GM19395 (cell line): ENCODE results near the gene DAG1.

ENCODE experiments used
- ATAC-seq: cut with Tn5 transposase; IDR thresholded peaks from one replicate; pipeline ENCODE4 v1.9.1; 2021; ENCODE audit warnings: mild to moderate bottlenecking, moderate library complexity; ENCODE audit not compliant: unreplicated experiment

The DAG1 gene

DNA sequence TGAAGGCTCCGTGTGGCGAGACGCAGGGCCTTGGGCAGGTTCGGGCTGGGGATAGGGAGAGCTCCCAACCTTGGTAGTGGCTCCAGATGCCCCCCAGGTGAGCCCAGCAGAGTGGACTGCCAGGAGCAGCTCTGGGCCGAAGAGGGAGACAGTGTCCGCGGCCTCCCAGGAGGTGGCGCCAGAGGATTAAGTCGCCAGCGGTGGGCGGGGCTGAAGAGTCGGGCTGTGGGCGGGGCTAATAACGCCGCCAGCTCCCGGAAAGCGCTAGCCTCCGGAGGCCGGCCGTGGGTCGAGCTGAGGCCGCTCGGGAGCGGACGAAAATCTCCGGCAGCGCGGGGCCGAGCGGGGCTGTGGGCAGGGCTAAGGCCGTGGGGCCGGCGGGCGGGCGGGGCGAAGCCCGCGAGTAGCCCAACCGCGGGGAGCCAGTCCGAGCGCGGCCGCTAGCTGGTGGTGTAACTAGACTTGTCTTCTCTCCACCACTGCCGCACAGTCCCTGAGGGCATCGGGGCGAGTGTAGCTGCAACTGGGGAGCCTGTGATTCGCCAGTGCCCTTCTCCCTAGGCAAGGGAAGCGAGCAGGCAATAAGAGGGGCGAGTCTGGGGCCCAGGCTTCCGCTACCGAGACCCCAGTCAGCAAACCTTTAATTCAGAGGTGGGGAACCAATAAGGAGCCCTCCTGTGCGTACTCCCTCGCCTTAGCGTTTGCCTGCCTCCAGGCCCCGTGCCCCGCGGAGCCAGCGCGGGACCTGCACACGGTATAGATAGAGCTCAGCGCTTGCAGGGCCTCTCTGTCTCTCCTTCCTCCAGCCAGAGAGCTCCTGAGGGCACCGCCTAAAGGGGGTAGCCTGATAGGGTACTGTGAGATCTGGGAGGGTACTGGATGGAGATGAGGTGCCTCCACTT, 69.8 kb downstream of the DAG1 start:
- ATAC-seq = peak; percentile 87

DNA sequence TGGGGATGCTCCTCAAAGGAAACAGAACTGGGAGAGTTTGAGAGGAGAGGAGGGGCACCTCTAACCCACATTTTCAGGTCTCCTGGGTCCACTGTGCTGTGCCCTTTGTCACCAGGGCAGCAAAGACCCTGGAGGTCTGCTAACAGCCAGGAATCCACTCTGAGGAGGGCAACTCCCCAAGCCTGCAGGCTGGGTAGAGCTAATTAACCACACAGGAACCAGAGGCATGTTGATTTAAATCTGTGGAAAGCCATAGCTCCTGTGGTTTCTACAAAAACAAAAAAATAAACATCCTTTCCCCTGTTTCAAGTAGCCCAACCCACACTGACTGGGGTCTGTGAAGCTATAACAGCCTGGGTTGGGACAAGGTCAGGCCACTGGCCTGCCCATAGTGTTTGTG, 82.0 kb downstream of the DAG1 start:
- ATAC-seq = no peak

- no peak for ATAC-seq
Measured at GRCh38 chr3:49553324-49553691, 83.2 kb downstream of the DAG1 start.

DNA sequence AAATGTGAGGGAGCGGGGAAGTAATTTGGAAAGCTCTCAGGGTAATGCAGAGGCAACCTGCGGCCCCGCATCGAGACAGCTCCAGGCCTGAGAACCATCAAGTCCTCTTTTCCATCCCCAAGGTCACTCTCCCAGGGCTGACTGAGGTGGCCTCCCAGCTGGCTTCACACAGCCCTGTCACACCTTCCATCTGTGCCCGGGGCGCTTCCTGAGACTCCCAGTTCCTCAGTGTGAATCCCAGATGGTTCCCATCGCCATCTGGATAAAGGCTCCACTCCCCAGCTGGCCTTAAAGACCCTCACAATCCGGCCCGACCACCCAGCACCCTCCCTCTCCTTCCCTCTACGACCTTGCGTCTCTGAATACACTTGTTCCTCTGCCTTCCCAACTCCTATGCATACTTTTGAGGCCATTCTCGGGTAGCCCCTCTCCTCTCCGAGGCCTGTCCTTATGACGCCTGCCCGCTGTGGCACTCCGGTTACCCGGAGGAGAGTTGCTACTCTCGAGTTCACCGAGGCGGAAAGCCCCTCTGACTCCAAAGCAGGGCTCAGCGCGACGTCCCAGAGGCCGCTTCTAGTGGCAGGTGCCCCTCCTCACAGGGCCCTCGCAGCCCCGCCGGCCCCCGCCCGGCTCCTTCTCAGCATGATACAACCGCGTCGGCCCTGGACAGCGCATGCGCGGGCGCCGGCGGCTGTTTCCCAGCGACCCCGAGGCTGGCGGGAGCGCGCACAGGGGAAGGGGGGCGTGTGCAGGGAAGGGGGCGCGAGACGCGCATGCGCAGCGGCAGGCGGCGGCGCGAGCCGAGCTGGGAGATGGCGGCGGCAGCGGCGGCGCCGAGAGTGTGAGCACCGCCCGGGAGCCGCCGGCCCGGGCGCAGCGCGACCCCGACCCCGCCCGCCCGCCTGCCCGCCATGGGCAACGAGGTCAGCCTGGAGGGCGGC, 83.9 kb downstream of the DAG1 start, which contains the start of gene BSN:
BSN (plus strand) TSS at position 786 of the 941 bp plus-strand sequence; CDS start at position 912, 126 bp downstream.
- peak; percentile 79 for ATAC-seq

DNA sequence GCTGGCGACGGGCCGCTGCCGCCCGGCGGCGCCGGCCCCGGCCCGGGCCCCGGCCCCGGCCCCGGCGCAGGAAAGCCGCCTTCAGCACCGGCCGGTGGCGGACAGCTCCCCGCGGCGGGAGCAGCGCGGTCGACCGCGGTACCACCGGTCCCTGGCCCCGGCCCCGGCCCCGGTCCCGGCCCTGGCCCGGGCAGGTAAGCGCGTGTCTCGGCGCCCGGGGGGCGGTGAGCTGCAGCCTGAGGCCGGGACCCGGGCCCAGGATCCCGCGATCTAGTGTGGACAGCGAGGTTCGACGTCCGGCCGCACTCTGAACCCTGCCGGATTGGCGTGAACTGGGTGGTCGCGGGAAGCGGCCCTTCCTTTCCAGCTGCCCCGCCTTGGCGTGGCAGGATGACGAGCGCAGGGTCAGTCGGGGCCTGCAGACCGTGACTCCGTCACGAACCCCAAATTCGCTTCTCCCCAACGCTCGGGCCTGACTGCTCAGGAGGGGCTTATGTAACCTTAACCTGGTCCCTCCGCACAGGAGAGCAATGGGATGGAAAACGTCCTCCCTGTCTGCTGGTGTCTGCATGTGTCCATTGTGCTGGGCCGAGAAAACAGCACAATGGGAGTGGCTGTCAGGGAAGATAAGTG, 84.7 kb downstream of the DAG1 start:
- ATAC-seq = peak; percentile 51

GRCh38 chr3:49556500-49557275, 86.6 kb downstream of the DAG1 start:
- ATAC-seq = no peak

DNA sequence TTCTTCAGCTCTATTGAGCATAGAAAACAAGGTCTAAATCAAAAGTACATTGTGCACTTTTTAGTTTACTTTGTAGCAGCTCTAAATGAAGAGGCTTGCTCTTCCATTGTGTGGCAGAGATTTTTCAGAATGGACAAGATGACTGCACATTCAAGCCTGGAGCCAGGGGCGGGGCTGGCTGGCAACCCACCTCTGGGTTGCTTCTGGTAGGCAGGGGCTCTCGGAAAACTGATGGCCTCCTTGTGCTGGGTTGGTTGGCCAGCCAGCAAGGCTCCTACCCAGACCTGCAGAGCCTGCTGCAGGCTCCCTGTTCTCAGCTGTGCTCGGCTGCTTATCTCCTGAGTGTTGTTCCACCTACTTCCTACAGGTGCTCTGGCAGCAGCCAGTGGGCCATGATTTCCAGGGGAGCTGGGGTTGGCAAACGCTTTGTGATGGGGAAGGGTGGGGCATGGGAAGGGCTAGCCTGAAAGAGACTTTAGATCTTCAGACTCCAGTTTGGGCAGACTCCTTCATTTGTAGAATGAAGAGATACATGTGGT, 93.0 kb downstream of the DAG1 start:
- ATAC-seq = no peak

DNA sequence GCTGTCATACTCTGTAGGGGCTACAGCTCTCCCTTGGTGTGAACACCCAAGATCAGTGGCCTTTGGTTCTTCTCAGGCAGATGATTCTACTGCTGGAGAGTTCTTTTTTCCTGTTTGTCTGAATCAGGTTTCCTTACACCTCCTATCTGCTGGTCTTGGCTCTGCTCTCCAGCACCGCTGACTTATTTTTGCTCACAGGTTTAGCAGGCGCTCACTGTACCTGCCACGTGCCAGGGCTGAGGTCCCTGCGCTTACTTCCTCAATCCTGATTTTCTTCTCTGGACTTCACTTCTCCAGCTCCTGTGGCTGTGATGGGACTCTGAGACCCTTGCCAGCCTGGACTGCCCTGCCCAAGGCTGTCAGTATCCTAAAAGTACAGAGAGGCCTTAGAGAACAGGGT, 93.7 kb downstream of the DAG1 start:
- ATAC-seq = no peak

DNA sequence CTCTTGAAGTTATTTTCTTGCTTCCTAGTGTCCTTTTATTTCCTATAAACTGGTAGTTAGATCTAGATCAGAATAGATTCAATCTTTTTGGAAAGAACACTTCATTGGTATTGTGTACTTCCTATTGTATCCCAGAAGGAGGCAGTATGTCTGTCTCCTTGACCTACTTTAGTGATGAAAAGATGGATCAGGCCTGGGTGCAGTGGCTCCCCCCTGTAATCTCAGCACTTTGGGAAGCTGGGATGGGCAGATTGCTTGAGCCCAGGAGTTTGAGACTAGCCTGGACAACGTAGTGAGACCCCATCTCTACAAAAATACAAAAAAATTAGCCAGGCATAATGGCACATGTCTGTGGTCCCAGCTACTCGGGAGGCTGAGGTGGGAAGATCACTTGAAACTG, 96.2 kb downstream of the DAG1 start:
- no peak for ATAC-seq

DNA sequence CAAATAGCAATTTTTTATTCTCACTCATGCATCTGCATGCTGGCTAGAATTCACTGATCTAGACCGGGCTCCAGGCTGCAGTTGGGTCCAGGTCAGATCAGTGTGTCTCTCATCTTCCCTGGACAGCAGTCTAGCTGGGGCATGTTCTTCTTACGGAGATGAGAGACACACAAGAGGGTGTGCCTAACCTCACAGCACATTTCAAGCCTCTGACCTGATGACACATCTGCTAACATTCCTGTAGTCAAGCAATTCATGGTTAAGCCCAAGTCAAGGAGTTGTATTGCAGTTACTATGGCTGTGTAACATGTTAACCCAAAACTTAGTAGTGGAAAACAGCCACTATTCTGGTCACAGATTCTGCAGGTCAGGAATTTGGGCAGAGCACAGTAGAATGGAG, 97.3 kb downstream of the DAG1 start:
- ATAC-seq = no peak

DNA sequence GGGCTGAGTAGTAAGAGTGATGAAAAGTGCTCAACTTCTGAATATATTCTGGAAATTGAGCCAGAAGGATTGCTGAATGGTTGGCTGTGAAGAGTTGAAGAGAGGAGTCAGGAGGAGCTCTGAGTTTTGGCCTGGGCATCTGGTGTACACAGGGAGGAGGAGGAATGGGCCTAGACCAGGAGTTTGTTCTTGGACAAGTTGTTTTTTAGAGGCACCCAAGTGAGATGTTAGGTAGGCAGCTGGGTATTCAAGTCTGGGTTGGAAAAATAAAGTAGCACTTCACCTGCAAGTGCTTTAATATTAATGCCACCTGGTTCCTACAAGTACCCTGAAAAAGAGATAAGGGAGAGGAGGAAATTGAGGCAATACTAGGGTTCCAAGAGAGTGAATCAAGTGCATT, 98.9 kb downstream of the DAG1 start:
- ATAC-seq = no peak

- ATAC-seq = no peak
Measured at GRCh38 chr3:49570028-49570654, 100.1 kb downstream of the DAG1 start.

GRCh38 chr3:49582177-49582576, 112.1 kb downstream of the DAG1 start:
- ATAC-seq = no peak
